Camera-type eye (tissue), 1 donor: ENCODE results near the gene USPL1. TPM values are rescaled to one million over a fixed set of nuclear protein-coding genes. Genes with fewer than 3 reads are reported as not detected.

Experiments used
- total RNA-seq: library from RNA; depleted of rRNA; stranded (reverse); fragments of >200 nt; gene quantifications from one replicate; pipeline ENCODE4 v1.2.3, GENCODE V29; 2014

The USPL1 gene
- 67.1 TPM for total RNA-seq

DNA sequence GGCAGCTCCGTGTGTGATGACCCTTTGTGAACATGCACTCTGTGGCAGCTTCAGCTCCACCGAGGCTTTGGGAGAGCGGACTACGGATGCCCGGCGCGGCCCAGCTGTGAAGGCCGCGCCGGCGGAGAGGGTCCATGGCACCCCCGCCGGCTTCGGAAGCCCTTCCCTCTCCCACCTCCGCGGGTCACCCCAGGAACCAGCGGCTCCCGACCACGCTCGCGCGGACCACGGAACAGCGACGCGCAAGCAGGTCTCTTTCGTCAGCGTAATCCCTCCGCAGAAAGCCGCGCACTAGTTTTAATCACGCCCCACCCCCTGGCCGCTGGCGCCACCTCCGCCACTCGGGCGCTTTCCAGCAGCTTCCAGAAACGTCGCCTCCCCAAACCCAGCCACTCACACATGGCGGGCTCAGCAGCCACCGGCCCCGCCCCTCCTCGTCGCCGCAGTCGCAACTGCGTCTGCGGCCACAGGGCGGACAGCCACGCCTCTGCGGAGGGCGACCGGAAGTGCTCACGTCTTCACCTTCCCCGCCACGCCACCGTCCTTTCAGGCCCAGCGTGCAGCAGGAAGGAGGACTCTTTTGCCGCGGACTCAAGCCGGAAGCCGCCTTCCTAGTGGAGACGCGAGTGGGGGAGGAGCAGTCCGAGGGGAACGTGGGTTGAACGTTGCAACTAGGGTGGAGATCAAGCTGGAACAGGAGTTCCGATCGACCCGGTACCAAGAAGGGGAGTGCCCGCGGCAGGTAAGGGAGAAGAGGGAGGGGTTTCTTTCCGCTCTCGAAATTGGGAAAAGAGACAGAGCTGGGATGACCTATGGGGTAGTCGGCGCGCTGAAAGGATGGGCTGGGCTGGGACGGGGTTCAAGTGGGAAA lies at the start of gene USPL1:
Gene USPL1, plus strand, starts transcription at position 606 of the 871 bp plus-strand sequence. CDS start 3,221 bp downstream, outside the sequence.

Other genes with a start within 250 kb of the USPL1 start
- not detected for gene UBE2L5, start 195.4 kb upstream of the USPL1 start, total RNA-seq
- gene HMGB1, start 152.0 kb upstream of the USPL1 start, total RNA-seq, result 501 TPM
- 3.5 TPM for gene ALOX5AP, start 117.6 kb downstream of the USPL1 start, total RNA-seq